ENCODE measurements around the gene NFYB. TPM values are rescaled to one million over a fixed set of nuclear protein-coding genes. Genes with fewer than 3 reads are reported as not detected.

NFYB gene
- total and polyA plus RNA-seq, 9 of the 15 experiments (the other 6 are each of a cell fraction or from before 2014, with no cell fraction given) = 14.5 to 51.5 (median 32.3) TPM

DNA sequence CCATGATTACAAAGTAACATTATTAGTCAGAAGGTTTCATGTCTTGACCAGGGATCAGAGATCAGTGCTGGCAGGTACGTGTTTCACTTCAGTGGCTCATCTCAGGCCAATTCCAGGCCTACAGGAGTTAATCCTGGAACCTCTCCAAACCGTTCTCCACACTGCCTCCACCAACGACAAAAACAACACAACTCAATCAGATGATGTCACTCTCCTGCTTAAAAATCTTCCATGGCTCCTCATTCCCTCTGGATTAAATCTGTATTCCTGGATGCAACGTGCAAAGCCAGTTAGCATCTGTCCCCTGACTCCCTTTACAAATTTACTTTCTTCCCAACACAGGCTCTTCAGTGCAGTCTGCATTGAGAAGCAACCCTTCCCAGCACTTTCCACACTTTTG lies 43.3 kb upstream of the NFYB start:
- no peak overlapping the region for H3K9ac ChIP-seq (ENCODE audit: insufficient read depth in 1 of 2, low read depth in 2 of 2, low read length in 2 of 2)
- FAIRE-seq (no peak), ATAC-seq (no peak), DNase-seq (ENCODE audit: extremely low read depth in 1 of 4, low spot score in 3 of 4) (no peak)
- TF ChIP-seq CXXC5 (CRISPR knock-in tag; IDR thresholded peaks at IDR 0.05) (no peak), SOX6 (IDR thresholded peaks at IDR 0.05) (no peak), ZNF408 (CRISPR knock-in tag; IDR thresholded peaks at IDR 0.05; ENCODE audit: low read depth) (no peak), CBX1 (IDR thresholded peaks at IDR 0.05; ENCODE audit: low read depth) (no peak), RBM15 (IDR thresholded peaks at IDR 0.05; ENCODE audit: insufficient read depth, low read length) (no peak), CAMTA2 (CRISPR knock-in tag; conservative IDR thresholded peaks at IDR 0.05) (no peak), PHTF2 (CRISPR knock-in tag; IDR thresholded peaks at IDR 0.05) (no peak), SNRNP70 (optimal IDR thresholded peaks at IDR 0.05; ENCODE audit: low read depth, low read length) (no peak), CTCF (IDR thresholded peaks at IDR 0.05 in 2 of 3, conservative IDR thresholded peaks at IDR 0.05 in 1 of 3; ENCODE audit: insufficient read depth in 2 of 3, low read depth in 1 of 3, low read length in 3 of 3) (no peak), MLLT1 (IDR thresholded peaks at IDR 0.05) (no peak)
- TF ChIP-seq, protein P1, sequence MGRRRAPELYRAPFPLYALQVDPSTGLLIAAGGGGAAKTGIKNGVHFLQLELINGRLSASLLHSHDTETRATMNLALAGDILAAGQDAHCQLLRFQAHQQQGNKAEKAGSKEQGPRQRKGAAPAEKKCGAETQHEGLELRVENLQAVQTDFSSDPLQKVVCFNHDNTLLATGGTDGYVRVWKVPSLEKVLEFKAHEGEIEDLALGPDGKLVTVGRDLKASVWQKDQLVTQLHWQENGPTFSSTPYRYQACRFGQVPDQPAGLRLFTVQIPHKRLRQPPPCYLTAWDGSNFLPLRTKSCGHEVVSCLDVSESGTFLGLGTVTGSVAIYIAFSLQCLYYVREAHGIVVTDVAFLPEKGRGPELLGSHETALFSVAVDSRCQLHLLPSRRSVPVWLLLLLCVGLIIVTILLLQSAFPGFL (CRISPR knock-in tag; IDR thresholded peaks at IDR 0.05) = no peak
- 9% methylated on average over 4 of the region's 4 CpGs for WGBS (ENCODE audit: insufficient coverage, low coverage, missing lambda C conversion rate)
- BruUV-seq (replicated peaks) = no TSS peak
- no peaks in the 10 kb centered on the region for H3K79me2 ChIP-seq (ENCODE audit: control insufficient read depth, insufficient read depth, low read length)
- H3K4me3 ChIP-seq = no peak overlapping the region
- H3K27me3 ChIP-seq (ENCODE audit: control insufficient read depth in 2 of 2, insufficient read depth in 2 of 2, low read length in 2 of 2) = no peaks in the 10 kb centered on the region
- in situ Hi-C loops (cut with MboI) (no loop called here), intact Hi-C loops (cut with micrococcal nuclease) (no loop called here)
- H3K9me3 ChIP-seq (replicated peaks; ENCODE audit: control insufficient read depth, insufficient read depth, low read depth, low read length) = no peaks in the 10 kb centered on the region; the same call in 1 of the 2 replicates
- POLR2A ChIA-PET = no interaction called here
- no peak overlapping the region for H3K4me2 ChIP-seq (ENCODE audit: insufficient read depth, low read length)
- H3K36me3 ChIP-seq (ENCODE audit: control insufficient read depth, insufficient read depth, low read length) = no peaks in the 10 kb centered on the region
- H3K27ac ChIP-seq (ENCODE audit: extremely low read depth, low read depth, low read length) = no peak overlapping the region
- H3K4me1 ChIP-seq (replicated peaks in 1 of 2; ENCODE audit: control insufficient read depth in 2 of 2, insufficient read depth in 2 of 2, low read length in 2 of 2) = peaks cover 7 to 14% of the 10 kb centered on the region in 2 experiments; a peak in 4 of 5 replicates
- H2AFZ ChIP-seq (ENCODE audit: low read depth, low read length) = no peak overlapping the region
- CTCF ChIA-PET (ENCODE audit: low intra/inter-chr PET ratio) = no interaction called here
- no peaks in the 10 kb centered on the region for H3K9me1 ChIP-seq (ENCODE audit: control insufficient read depth, insufficient read depth, low read length)
- H4K20me1 ChIP-seq (replicated peaks; ENCODE audit: control insufficient read depth, insufficient read depth, low read length) = no peaks in the 10 kb centered on the region

Data from K562 (cell line).